BLaER1 (cell line): ENCODE data around the gene TEDDM1.
"Not testable (repeated sequence)": the region's sequence is repeated elsewhere in the genome, so short reads cannot be mapped to it uniquely, and the experiment has no call there.

Experiments used
- H3K27ac ChIP-seq: shearing (Covaris generic); formaldehyde crosslinking; 2 replicates; pipeline ENCODE4 v1.8.1; 2022
- H3K27me3 ChIP-seq: shearing (Covaris generic); formaldehyde crosslinking; 2 replicates; pipeline ENCODE4 v1.8.1; 2022
- H3K36me3 ChIP-seq: shearing (Covaris generic); formaldehyde crosslinking; 2 replicates; pipeline ENCODE4 v1.8.1; 2022
- H3K4me1 ChIP-seq: shearing (Covaris generic); formaldehyde crosslinking; 2 replicates; pipeline ENCODE4 v1.8.1; 2022
- H3K4me2 ChIP-seq: shearing (Covaris generic); formaldehyde crosslinking; 2 replicates; pipeline ENCODE4 v1.8.1; 2022
- H3K4me3 ChIP-seq: shearing (Covaris generic); formaldehyde crosslinking; 2 replicates; pipeline ENCODE4 v1.8.1; 2022
- H3K9ac ChIP-seq: shearing (Covaris generic); formaldehyde crosslinking; 2 replicates; pipeline ENCODE4 v1.8.1; 2022
- H3K9me3 ChIP-seq: shearing (Covaris generic); formaldehyde crosslinking; 2 replicates; pipeline ENCODE4 v1.8.1; 2022
- H4K20me1 ChIP-seq: shearing (Covaris generic); formaldehyde crosslinking; 2 replicates; pipeline ENCODE4 v1.8.1; 2022
- Cebpa-rat ChIP-seq: shearing (Covaris generic); IDR thresholded peaks from 2 replicates; pipeline ENCODE4 v1.8.1; 2022

TEDDM1 gene

DNA sequence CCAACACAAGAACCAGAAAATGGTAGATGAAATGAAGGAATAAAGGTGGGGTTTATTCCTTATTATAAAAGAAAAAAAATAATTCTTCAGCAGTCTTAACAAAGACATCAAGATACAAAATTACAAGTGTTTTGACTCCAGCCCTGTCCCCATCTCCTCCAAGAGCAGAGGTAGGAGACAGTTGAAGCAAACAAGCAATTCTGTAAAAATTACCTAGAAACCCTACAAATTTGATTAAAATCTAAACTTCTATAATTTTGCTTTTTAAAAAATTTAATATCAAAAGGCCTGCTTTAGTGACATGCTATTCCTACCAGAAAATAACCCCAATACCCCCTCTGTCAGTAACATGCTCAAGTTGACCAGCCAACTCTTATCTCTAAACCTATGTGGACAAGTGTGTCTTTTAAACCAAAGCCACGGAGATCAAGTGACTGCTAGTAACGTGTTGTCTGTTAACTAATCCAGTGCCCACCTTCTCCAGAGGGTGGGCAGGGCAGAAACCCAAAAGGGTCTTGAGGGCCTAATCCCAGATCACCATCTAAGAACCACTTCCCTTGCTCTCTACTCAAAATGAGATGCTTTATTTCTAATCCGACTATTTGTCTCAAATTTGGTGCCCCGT is 17.3 kb downstream of the TEDDM1 start:
- Histone ChIP-seq H4K20me1 (peaks cover 79% of the 10 kb centered on the region), H3K4me3 (no peak overlapping the region), H3K36me3 (peaks cover 73% of the 10 kb centered on the region), H3K4me1 (peaks cover 7% of the 10 kb centered on the region), H3K4me2 (no peak overlapping the region), H3K27ac (no peak overlapping the region), H3K27me3 (no peaks in the 10 kb centered on the region), H3K9ac (no peak overlapping the region), H3K9me3 (no peaks in the 10 kb centered on the region)
- TF ChIP-seq Cebpa-rat = no peak

DNA sequence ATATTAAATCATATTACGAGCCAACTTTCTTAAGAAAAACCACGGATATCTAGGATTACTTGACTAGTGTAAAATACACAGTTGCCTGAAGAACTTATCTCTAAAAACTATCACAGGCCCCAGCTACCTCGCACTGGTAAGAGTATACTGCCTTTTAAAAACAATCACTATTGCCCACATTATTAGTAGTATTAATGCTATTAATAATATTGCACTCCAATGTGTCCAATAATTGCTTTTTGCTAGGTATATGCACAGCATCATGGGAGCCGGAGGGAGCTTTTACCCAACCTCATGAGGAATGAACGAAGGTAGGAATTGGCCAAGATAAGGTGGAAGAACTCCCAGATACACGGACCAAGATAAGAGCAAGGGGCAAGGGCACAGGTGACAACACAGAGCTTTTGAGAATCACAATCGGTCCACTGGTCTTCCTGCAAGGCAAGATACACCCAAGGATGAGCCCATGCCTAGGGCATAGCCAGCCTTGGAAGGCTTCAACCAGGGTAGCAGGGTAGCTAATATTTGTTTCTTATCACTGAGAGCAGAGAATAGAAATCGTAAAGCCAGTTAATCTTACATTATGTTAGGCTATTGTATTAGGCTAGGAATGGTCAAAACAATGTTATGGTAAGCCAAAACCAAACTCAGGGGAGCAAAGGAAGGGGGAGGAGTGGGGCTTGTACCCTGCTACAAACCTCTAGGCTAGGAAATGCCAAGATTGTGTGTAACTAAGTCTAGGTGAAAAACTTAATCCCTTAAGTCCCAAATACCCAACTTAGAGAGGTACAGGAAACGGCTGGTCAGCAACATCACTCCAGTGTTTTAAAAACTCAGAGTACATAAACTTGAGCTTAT is 18.3 kb downstream of the TEDDM1 start:
- H3K4me1 ChIP-seq = no peaks in the 10 kb centered on the region; the same call in 1 of the 2 replicates
- H3K27me3 ChIP-seq = no peaks in the 10 kb centered on the region
- no peak for TF ChIP-seq Cebpa-rat
- H3K4me3 ChIP-seq = no peak overlapping the region
- no peak overlapping the region for H3K4me2 ChIP-seq
- H3K36me3 ChIP-seq = peaks cover 64% of the 10 kb centered on the region
- no peaks in the 10 kb centered on the region for H3K9me3 ChIP-seq
- peaks cover 70% of the 10 kb centered on the region for H4K20me1 ChIP-seq
- H3K9ac ChIP-seq = no peak overlapping the region
- no peak overlapping the region for H3K27ac ChIP-seq

DNA sequence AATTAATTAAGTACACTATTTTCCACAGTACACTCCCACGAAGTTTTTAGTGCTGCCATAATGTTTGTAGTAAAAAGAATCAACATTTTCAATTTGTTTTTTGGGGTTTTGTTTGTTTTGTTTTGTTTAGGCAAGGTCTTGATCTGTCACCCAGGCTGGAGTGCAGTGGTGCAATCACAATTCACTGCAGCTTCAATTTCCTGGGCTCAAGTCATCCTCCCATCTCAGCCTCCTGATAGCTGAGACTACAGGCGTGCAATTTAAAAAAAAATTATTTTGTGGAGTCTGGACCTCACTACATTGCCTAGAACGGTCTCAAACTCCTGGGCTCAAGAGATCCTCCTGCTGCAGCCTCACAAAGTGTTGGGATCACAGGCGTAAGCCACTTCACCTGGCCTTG is 20.3 kb downstream of the TEDDM1 start:
- TF ChIP-seq Cebpa-rat = no peak
- Histone ChIP-seq H3K36me3 (peaks cover 44% of the 10 kb centered on the region), H3K9me3 (no peaks in the 10 kb centered on the region), H3K4me3 (no peak overlapping the region), H3K27me3 (no peaks in the 10 kb centered on the region), H3K27ac (no peak overlapping the region), H3K9ac (no peak overlapping the region), H3K4me2 (no peak overlapping the region), H4K20me1 (peaks cover 50% of the 10 kb centered on the region), H3K4me1 (no peaks in the 10 kb centered on the region)

DNA sequence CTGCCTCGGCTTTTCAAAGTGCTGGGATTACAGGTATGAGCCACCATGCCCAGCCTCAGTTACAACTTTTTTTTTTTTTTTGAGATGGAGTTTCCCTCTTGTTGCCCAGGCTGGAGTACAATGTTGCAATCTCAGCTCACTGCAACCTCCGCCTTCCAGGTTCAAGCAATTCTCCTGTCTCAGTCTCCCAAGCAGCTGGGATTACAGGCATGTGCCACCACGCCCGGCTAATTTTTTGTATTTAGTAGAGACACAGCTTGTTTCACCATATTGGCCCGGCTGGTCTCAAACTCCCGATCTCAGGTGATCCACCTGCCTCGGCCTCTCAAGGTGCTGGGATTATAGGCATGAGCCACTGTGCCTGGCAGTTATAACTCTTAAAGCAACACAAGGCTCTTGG is 20.7 kb downstream of the TEDDM1 start:
- not testable (repeated sequence) for H3K4me3 ChIP-seq, H3K4me2 ChIP-seq, H3K9ac ChIP-seq, H3K9me3 ChIP-seq, H3K27ac ChIP-seq, H3K4me1 ChIP-seq, H3K27me3 ChIP-seq
- peaks cover 40% of the 10 kb centered on the region for H3K36me3 ChIP-seq
- peaks cover 46% of the 10 kb centered on the region for H4K20me1 ChIP-seq

DNA sequence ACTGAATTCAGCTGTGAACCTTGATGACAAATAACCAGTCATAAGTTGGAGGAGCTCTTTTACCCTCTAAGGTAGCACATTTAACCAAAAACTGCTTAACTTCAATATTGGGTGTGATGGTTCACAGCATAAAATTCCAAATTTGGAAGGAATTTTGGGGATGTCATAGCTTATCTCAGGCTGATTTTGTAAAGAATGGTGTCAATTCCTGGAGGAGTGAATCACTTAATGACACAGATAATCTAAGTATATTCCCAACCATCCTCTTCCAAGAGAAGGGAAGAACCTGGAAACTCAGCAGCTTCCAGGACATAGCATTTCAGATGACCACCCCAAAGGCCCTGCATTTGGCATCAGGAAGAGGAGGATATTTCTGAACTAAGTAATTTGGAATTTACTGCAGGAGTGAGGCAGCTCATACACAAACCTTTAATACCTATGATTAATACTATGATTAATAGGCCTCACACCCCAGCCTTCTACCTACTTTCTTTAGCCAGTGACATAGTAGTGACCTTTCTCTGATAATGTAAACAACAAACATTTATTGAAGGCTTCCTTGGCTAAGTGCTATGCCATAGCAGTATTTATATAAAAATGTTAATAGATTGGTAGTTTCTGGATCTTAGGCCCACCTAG is 23.4 kb downstream of the TEDDM1 start:
- no peak overlapping the region for H3K9ac ChIP-seq
- no peak overlapping the region for H3K4me2 ChIP-seq
- peaks cover 12% of the 10 kb centered on the region for H3K36me3 ChIP-seq
- no peak overlapping the region for H3K27ac ChIP-seq
- H3K27me3 ChIP-seq = no peaks in the 10 kb centered on the region
- H4K20me1 ChIP-seq = peaks cover 18% of the 10 kb centered on the region
- no peaks in the 10 kb centered on the region for H3K4me1 ChIP-seq
- no peak for TF ChIP-seq Cebpa-rat
- no peak overlapping the region for H3K4me3 ChIP-seq
- no peaks in the 10 kb centered on the region for H3K9me3 ChIP-seq

DNA sequence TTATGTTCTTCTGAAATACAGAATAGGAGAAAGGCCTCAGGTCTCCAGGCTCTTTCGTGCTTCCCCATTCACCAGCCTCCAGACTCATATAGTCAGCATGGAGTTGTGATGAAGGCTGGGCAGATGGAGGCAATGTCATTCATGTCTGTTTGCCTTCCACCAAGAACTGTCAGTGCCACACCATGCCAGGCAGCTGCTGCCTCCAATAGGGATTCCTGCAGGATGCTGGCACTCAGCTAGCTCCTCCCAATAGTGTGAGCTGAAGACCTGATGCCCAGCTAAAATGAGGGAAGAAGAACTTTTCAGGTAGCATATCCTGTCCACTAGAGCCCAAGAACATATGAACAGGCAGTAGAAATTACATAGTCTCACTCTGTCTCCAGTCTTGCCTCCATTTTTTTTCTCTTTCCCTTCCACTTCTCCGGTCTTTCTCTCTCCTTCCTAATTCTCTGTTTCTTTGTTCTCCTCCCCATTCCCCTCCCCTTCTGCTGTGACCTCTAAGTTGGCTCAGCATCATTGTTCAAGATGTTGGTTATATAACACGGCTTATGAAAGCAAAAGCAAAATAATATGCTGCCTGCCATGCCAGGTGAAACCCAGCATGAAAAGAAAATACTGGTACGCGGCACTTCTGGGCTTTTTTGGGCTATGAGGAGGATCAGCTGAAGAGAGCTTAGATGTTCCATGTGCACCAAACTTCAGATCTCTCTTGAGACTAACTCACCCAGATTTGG is 26.2 kb downstream of the TEDDM1 start:
- no peaks in the 10 kb centered on the region for H3K27me3 ChIP-seq
- no peak for TF ChIP-seq Cebpa-rat
- no peak overlapping the region for H3K4me3 ChIP-seq
- no peaks in the 10 kb centered on the region for H4K20me1 ChIP-seq
- H3K27ac ChIP-seq = no peak overlapping the region
- no peaks in the 10 kb centered on the region for H3K36me3 ChIP-seq
- H3K4me2 ChIP-seq = no peak overlapping the region
- no peaks in the 10 kb centered on the region for H3K9me3 ChIP-seq
- no peak overlapping the region for H3K9ac ChIP-seq
- H3K4me1 ChIP-seq = no peaks in the 10 kb centered on the region

DNA sequence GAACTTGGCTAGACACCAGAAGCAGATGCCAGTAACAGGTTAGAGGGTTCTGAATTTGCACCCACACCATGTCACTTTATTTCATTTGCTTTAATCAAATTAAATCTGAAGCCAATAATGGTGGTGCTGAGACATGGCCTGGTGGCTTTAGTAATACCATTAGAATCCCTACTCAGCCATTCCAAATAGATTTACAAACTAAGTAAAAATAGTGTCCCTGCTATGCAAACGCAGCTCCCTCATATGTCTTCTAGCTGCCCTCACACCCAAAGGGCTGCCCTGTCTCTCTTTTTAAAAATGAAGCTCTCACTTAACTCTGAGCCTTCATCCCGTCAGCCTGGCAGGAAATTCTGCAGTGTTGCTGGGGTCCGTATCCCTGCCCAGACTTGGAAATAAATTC is 29.9 kb downstream of the TEDDM1 start:
- H3K27ac ChIP-seq = no peak overlapping the region

DNA sequence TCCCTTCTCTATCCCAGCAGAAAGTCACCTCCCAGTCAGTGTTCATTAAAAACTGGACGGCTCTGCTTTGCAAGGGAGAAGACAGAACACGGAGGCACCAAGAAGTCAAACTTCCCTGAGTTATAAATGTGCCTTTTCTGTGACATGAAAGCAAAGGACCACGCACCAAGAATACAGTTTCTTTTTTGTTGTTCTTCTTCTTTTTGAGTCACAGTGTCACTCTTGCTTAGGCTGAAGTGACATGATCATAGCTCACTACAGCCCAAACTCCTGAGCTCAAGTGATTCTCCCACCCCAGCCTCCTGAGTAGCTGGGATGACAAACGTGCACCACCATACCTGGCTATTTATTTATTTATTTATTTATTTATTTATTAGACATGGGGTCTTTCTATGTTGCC is 31.6 kb downstream of the TEDDM1 start:
- H3K9ac ChIP-seq = no peak overlapping the region
- no peak for TF ChIP-seq Cebpa-rat
- H3K36me3 ChIP-seq = no peaks in the 10 kb centered on the region
- no peak overlapping the region for H3K4me2 ChIP-seq
- H4K20me1 ChIP-seq = no peaks in the 10 kb centered on the region
- H3K27ac ChIP-seq = no peak overlapping the region
- no peaks in the 10 kb centered on the region for H3K27me3 ChIP-seq
- H3K9me3 ChIP-seq = no peaks in the 10 kb centered on the region
- H3K4me1 ChIP-seq = no peaks in the 10 kb centered on the region
- no peak overlapping the region for H3K4me3 ChIP-seq

More for the DNA sequence above, 29.9 kb downstream of the TEDDM1 start:
- no peak overlapping the region for H3K4me3 ChIP-seq
- H4K20me1 ChIP-seq = no peaks in the 10 kb centered on the region
- no peaks in the 10 kb centered on the region for H3K36me3 ChIP-seq
- no peak for TF ChIP-seq Cebpa-rat
- no peak overlapping the region for H3K4me2 ChIP-seq
- no peaks in the 10 kb centered on the region for H3K27me3 ChIP-seq
- no peaks in the 10 kb centered on the region for H3K4me1 ChIP-seq
- no peaks in the 10 kb centered on the region for H3K9me3 ChIP-seq
- no peak overlapping the region for H3K9ac ChIP-seq

DNA sequence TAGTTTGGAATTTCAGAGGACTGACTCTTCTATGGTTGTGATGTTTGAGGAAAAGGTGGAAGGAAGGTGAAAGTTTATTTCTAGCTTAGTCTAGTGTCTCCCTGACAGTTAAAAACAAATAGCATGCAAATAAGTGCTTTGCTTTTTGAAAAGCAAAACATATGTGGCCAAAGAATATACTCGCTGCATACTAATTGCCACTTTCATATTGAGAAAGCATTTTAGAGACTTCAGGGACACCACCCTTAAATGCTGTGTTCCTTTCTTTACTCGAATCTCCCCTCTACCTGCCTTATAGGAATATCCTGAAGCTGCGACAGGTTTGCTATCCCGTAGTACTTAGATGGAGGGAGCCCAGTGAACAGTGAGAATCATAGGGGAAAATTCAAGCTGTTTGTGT is 32.1 kb downstream of the TEDDM1 start:
- no peak for TF ChIP-seq Cebpa-rat
- Histone ChIP-seq H3K27ac (no peak overlapping the region), H3K4me3 (no peak overlapping the region), H3K27me3 (no peaks in the 10 kb centered on the region), H3K4me1 (no peaks in the 10 kb centered on the region), H4K20me1 (no peaks in the 10 kb centered on the region), H3K9ac (no peak overlapping the region), H3K4me2 (no peak overlapping the region), H3K9me3 (no peaks in the 10 kb centered on the region), H3K36me3 (no peaks in the 10 kb centered on the region)
